NCI-H524 treated with DMSO at 0.1 percent for 48 hours (cell line): ENCODE measurements around the gene SNX11.

Experiments used
- DNase-seq: peaks from one replicate; lab custom pipeline; 2025; lab: John Stamatoyannopoulos, UW

Gene SNX11

DNA sequence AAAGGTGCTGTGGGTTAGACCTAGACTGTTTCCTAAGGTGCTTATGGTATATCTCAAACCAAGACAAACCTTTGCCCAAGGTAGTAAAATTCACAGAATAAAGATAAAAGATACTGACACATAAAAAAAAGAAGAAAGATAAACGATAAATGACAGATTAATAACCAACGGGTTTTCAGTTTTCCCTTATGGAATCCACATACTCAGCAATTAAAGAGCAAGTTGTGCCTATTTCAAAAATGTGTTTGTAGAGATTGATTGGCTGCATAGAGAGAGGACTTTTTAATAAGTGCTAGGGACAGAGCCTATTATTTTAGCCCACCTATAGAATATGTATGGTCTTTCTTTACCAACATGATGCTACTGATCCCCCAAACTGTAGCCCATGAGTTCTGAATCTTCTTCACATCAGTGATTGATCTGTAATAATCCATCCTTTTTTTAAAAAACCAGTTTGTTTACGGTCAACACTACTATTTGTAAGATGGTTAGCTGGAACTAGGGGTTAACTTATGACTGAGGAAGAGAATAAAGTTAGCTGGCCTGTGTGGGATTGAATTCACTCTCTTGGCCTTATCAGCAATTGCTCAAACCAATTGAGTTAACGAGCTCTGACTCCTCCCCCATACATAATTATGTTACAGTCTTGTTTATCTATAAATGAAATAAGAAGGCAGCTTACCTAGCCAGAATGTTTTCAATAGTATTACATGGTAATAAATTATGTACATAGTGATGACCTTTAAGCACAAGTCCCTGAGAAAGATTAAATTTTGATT, 53.8 kb downstream of the SNX11 start:
- DNase-seq: no peak

DNA sequence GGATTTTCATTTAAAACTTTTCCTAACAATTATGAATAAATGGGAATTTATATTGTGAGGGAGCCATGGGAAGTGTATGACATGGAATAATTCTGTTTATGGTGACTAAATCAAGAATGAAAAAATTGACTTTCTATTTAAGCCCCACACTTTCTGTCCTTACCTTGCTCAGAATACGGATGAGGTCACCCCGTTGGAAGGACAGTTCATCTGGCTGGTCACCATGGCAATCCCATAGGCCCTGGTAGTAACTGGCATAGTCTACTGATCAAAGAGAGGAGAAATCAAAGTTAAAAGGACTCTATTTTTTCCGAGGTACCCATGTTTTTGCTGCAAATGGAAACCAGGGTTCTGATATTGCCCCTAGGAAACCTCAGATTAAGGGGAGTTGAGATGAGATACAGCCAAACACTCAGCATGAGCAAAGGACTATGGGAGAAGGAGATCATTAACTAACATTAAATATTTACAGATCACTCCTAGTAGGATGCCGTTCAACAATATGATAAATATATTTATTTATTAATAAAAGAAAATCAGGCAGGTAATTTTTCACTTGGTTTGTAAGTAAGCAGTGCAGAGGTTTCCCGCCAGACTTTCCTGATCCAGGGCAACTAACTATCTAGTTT, 54.9 kb downstream of the SNX11 start:
- no peak for DNase-seq

DNA sequence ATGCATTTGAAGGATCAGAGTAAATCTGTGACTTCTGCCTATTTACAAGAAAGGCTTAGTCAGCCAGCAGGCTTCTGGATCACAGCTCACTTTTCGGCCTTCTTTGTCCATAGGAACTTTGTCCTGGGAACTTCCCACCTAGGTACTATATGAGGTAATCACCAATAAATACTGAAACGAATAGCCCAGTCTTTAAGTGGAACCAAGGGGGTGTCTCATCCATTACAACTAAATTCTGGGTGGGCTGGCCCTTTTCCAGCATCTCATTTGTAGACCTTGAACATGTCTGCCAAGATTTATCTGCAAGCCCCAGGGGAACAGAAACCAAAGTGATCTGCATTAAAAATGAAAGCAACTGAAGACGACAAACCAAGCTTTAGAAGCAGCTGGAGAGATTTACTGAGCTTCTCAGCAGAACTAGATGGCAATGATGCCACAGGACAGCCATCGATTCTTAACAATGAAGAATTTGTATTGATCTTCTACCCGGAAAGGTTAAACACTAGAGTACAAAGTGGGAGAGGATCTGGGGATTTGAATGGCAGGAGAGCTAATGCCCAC, 55.5 kb downstream of the SNX11 start:
- DNase-seq: no peak

DNA sequence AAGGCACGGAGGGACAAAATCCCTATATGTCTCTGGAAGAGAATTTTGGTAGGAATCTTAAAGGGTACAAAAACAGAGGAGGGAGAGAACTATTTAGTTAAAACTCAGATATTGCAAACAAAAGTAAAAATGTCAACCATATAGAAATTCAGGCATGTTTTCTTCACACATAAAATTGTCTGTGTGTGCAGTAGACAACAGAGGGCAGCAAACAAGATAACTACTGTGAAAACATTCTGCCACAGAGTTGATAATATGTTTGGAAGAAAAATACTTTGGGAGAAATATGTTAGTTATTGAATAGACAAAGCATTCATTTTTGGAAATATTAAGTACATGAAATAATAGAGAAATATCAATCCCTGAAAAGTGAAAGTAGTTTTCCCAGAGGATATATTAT, 56.2 kb downstream of the SNX11 start:
- DNase-seq: no peak

DNA sequence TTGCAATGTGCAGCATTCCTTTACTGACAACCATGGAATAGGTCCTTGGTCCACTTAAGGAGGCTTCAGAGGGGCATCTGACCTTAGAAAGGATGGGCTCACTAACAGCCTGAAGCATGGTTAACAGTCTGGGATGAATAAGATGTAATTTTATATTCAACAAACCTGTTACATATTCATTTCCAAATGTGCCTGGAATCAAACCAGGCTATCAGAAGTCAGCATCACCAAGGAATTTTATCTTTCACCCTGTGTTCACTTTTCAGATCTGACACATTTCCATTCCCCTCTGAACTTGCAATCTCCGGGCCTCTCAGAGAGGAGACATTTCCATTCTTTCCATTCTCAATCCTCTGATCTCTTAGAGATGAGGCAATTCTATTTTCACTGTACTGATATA, 62.4 kb downstream of the SNX11 start:
- no peak for DNase-seq
